GM08714 (cell line): ENCODE results near the gene PRPF6.

Experiments used
- H3K4me3 ChIP-seq: fragments of 200-500 bp; sonication (Bioruptor generic); 2 replicates; pipeline ENCODE4 v1.5.1; 2014; ENCODE audit warnings: mild to moderate bottlenecking, low read length, inconsistent platforms
- ZNF274 ChIP-seq: IDR thresholded peaks from 2 replicates; pipeline ENCODE4 v1.6.1; 2012; ENCODE audit warnings: mild to moderate bottlenecking, low read depth, low read length

Gene PRPF6

GRCh38 chr20:63980806-63981728, at the start of gene PRPF6:
Gene PRPF6 (plus strand): TSS chr20:63981132. CDS start chr20:63981246, 114 bp downstream.
- TF ChIP-seq ZNF274 = no peak
- peak within 1 kb of the TSS; percentile 91 for H3K4me3 ChIP-seq

- TF ChIP-seq ZNF274 = no peak
These were observed 49.2 kb upstream of the PRPF6 start for GRCh38 chr20:63931735-63932134.

GRCh38 chr20:63932606-63933160, 48.2 kb upstream of the PRPF6 start:
- no peak for TF ChIP-seq ZNF274
- H3K4me3 ChIP-seq = no peak overlapping the region

More at GRCh38 chr20:63931735-63932134, 49.2 kb upstream of the PRPF6 start:
- H3K4me3 ChIP-seq = no peak overlapping the region

GRCh38 chr20:63933646-63934045, 47.3 kb upstream of the PRPF6 start:
- TF ChIP-seq ZNF274 = no peak
- H3K4me3 ChIP-seq = no peak overlapping the region

GRCh38 chr20:63934271-63935068, 46.5 kb upstream of the PRPF6 start:
- TF ChIP-seq ZNF274 = no peak

GRCh38 chr20:63935447-63935846, 45.5 kb upstream of the PRPF6 start:
- no peak for TF ChIP-seq ZNF274

More at GRCh38 chr20:63934271-63935068, 46.5 kb upstream of the PRPF6 start:
- H3K4me3 ChIP-seq = no peak overlapping the region

GRCh38 chr20:63937596-63937995, 43.3 kb upstream of the PRPF6 start:
- TF ChIP-seq ZNF274 = no peak
- H3K4me3 ChIP-seq = no peak overlapping the region

More at GRCh38 chr20:63935447-63935846, 45.5 kb upstream of the PRPF6 start:
- no peak overlapping the region for H3K4me3 ChIP-seq

GRCh38 chr20:63939061-63939935, 41.6 kb upstream of the PRPF6 start:
- TF ChIP-seq ZNF274 = no peak
- no peak overlapping the region for H3K4me3 ChIP-seq

GRCh38 chr20:63940071-63940471, 40.9 kb upstream of the PRPF6 start:
- no peak overlapping the region for H3K4me3 ChIP-seq
- no peak for TF ChIP-seq ZNF274

GRCh38 chr20:63940472-63941266, 40.3 kb upstream of the PRPF6 start:
- no peak for TF ChIP-seq ZNF274
- H3K4me3 ChIP-seq = no peak overlapping the region

- TF ChIP-seq ZNF274 = no peak
- H3K4me3 ChIP-seq = no peak overlapping the region
These were observed 39.5 kb upstream of the PRPF6 start for GRCh38 chr20:63941282-63942081.
